ENCODE data around the gene CEP290. TPM values are rescaled to one million over a fixed set of nuclear protein-coding genes. Genes with fewer than 3 reads are reported as not detected.

CEP290 gene
- total and polyA plus RNA-seq, 2 donors from 2014 or later = 5.1 to 18.2 TPM

GRCh38 chr12:88172844-88173407 lies 31.0 kb upstream of the CEP290 start:
- no peak overlapping the region for H3K9ac ChIP-seq (ENCODE audit: low read length in 3 of 3)
- peaks cover 6 to 27% (median 10%) of the 10 kb centered on the region in 3 donors for H3K36me3 ChIP-seq (ENCODE audit: control insufficient read depth in 2 of 3, insufficient read depth in 3 of 3, low read length in 3 of 3)
- FAIRE-seq = no peak
- H3K4me3 ChIP-seq (ENCODE audit: low read length in 3 of 3) = no peak overlapping the region
- DNase-seq = no peak
- no peaks in the 10 kb centered on the region for H3K9me3 ChIP-seq (ENCODE audit: control insufficient read depth in 2 of 3, insufficient read depth in 1 of 3, low read length in 3 of 3)
- no peaks in the 10 kb centered on the region for H3K4me1 ChIP-seq (ENCODE audit: control insufficient read depth in 2 of 3, insufficient read depth in 2 of 3, low read depth in 1 of 3, low read length in 3 of 3)
- intact Hi-C loops (cut with DNase I) = no loop called here
- TF ChIP-seq, protein P1, sequence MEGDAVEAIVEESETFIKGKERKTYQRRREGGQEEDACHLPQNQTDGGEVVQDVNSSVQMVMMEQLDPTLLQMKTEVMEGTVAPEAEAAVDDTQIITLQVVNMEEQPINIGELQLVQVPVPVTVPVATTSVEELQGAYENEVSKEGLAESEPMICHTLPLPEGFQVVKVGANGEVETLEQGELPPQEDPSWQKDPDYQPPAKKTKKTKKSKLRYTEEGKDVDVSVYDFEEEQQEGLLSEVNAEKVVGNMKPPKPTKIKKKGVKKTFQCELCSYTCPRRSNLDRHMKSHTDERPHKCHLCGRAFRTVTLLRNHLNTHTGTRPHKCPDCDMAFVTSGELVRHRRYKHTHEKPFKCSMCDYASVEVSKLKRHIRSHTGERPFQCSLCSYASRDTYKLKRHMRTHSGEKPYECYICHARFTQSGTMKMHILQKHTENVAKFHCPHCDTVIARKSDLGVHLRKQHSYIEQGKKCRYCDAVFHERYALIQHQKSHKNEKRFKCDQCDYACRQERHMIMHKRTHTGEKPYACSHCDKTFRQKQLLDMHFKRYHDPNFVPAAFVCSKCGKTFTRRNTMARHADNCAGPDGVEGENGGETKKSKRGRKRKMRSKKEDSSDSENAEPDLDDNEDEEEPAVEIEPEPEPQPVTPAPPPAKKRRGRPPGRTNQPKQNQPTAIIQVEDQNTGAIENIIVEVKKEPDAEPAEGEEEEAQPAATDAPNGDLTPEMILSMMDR (IDR thresholded peaks at IDR 0.05; ENCODE audit: borderline replicate concordance, extremely low read depth, insufficient read depth) = no peak
- no peak overlapping the region for H3K27ac ChIP-seq (ENCODE audit: low read depth in 2 of 2, low read length in 2 of 2)
- H3K27me3 ChIP-seq (ENCODE audit: control insufficient read depth, insufficient read depth, low read length) = no peaks in the 10 kb centered on the region

- H3K36me3 ChIP-seq (ENCODE audit: control insufficient read depth in 2 of 3, insufficient read depth in 3 of 3, low read length in 3 of 3) = peaks cover 0 to 6% (median 0%) of the 10 kb centered on the region in 3 donors
- no peak for FAIRE-seq
- intact Hi-C loops (cut with DNase I) = no loop called here
These were observed 25.5 kb upstream of the CEP290 start for GRCh38 chr12:88167384-88167783.

GRCh38 chr12:88166179-88166578 lies 24.3 kb upstream of the CEP290 start:
- no peak for FAIRE-seq
- TF ChIP-seq, protein P1 (IDR thresholded peaks at IDR 0.05; ENCODE audit: borderline replicate concordance, extremely low read depth, insufficient read depth) = no peak
- Histone ChIP-seq H3K9me3 (ENCODE audit: control insufficient read depth in 2 of 3, insufficient read depth in 1 of 3, low read length in 3 of 3) (no peaks in the 10 kb centered on the region), H3K4me3 (ENCODE audit: low read length in 3 of 3) (no peak overlapping the region), H3K36me3 (ENCODE audit: control insufficient read depth in 2 of 3, insufficient read depth in 3 of 3, low read length in 3 of 3) (peaks cover 0 to 7% (median 0%) of the 10 kb centered on the region in 3 donors), H3K27me3 (ENCODE audit: control insufficient read depth, insufficient read depth, low read length) (no peaks in the 10 kb centered on the region), H3K4me1 (ENCODE audit: control insufficient read depth in 2 of 3, insufficient read depth in 2 of 3, low read depth in 1 of 3, low read length in 3 of 3) (no peaks in the 10 kb centered on the region), H3K9ac (ENCODE audit: low read length in 3 of 3) (no peak overlapping the region), H3K27ac (ENCODE audit: low read depth in 2 of 2, low read length in 2 of 2) (no peak overlapping the region)
- intact Hi-C loops (cut with DNase I) = no loop called here
- no peak for DNase-seq

More at GRCh38 chr12:88167384-88167783, 25.5 kb upstream of the CEP290 start:
- Histone ChIP-seq H3K9ac (ENCODE audit: low read length in 3 of 3) (no peak overlapping the region), H3K4me1 (ENCODE audit: control insufficient read depth in 2 of 3, insufficient read depth in 2 of 3, low read depth in 1 of 3, low read length in 3 of 3) (no peaks in the 10 kb centered on the region), H3K9me3 (ENCODE audit: control insufficient read depth in 2 of 3, insufficient read depth in 1 of 3, low read length in 3 of 3) (no peaks in the 10 kb centered on the region), H3K27ac (ENCODE audit: low read depth in 2 of 2, low read length in 2 of 2) (no peak overlapping the region), H3K4me3 (ENCODE audit: low read length in 3 of 3) (no peak overlapping the region), H3K27me3 (ENCODE audit: control insufficient read depth, insufficient read depth, low read length) (no peaks in the 10 kb centered on the region)
- DNase-seq = no peak
- TF ChIP-seq, protein P1 (IDR thresholded peaks at IDR 0.05; ENCODE audit: borderline replicate concordance, extremely low read depth, insufficient read depth) = no peak

DNA sequence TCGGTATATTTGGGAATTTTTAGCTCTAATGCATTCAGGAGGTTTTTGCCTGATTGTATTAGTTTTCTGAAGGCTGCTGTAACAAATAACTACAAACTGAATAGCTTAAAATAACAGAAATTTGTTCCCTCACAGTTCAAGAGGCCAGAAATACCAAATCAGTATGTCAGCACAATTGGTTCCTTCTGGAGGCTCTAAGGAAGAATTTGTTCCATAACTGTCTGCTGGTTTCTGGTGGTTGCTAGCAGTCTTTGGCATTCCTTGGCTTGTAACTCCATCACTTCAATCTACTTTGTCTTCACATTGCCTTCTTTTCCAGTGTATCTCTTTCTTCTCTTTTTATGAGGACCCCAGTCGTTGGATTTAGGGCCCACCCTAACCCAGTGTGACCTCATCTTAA lies 21.5 kb upstream of the CEP290 start:
- FAIRE-seq = no peak
- H3K9me3 ChIP-seq (ENCODE audit: control insufficient read depth in 2 of 3, insufficient read depth in 1 of 3, low read length in 3 of 3) = no peaks in the 10 kb centered on the region
- no peak for DNase-seq
- H3K36me3 ChIP-seq (ENCODE audit: control insufficient read depth in 2 of 3, insufficient read depth in 3 of 3, low read length in 3 of 3) = peaks cover 0 to 11% (median 0%) of the 10 kb centered on the region in 3 donors
- no peak overlapping the region for H3K4me3 ChIP-seq (ENCODE audit: low read length in 3 of 3)
- H3K27ac ChIP-seq (ENCODE audit: low read depth in 2 of 2, low read length in 2 of 2) = no peak overlapping the region
- no peak overlapping the region for H3K9ac ChIP-seq (ENCODE audit: low read length in 3 of 3)
- no peaks in the 10 kb centered on the region for H3K27me3 ChIP-seq (ENCODE audit: control insufficient read depth, insufficient read depth, low read length)
- intact Hi-C loops (cut with DNase I) = no loop called here
- no peaks in the 10 kb centered on the region for H3K4me1 ChIP-seq (ENCODE audit: control insufficient read depth in 2 of 3, insufficient read depth in 2 of 3, low read depth in 1 of 3, low read length in 3 of 3)
- TF ChIP-seq, protein P1 (IDR thresholded peaks at IDR 0.05; ENCODE audit: borderline replicate concordance, extremely low read depth, insufficient read depth) = no peak

All from kidney (tissue), 14 donors.